Neural cell (in vitro differentiated cells): Measurements from ENCODE around the gene FHIT. TPM values are rescaled to one million over a fixed set of nuclear protein-coding genes. Genes with fewer than 3 reads are reported as not detected.

ENCODE experiments used
- H2AFZ ChIP-seq: fragments of 200-600, 300-800 bp; sonication (generic), shearing (Covaris generic); 2 replicates; pipeline ENCODE4 v1.6.0; 2014; ENCODE audit warnings: low read depth, mild to moderate bottlenecking, antibody characterized with exemption, low read length, moderate library complexity
- H3F3A ChIP-seq: fragments of 200-600 bp; shearing (Covaris generic); 2 replicates; pipeline ENCODE4 v1.6.1; 2016; ENCODE audit warnings: mild to moderate bottlenecking, moderate library complexity, mixed read lengths, antibody characterized with exemption, low read length; ENCODE audit not compliant: insufficient read depth, poor library complexity, severe bottlenecking
- H3K27ac ChIP-seq: fragments of 200-600, 300-800 bp; sonication (generic), shearing (Covaris generic); 2 replicates; pipeline ENCODE4 v1.5.1; 2014; ENCODE audit warnings: mild to moderate bottlenecking, low read length, moderate library complexity
- H3K27me3 ChIP-seq: fragments of 300-800, 200-600 bp; sonication (generic), shearing (Covaris generic); 2 replicates; pipeline ENCODE4 v1.6.0; 2014; ENCODE audit warnings: mild to moderate bottlenecking, low read depth, low read length, moderate library complexity; ENCODE audit not compliant: insufficient read depth
- H3K36me3 ChIP-seq: fragments of 300-800, 200-600 bp; sonication (generic), shearing (Covaris generic); 2 replicates; pipeline ENCODE4 v1.5.1; 2014; ENCODE audit warnings: mild to moderate bottlenecking, antibody characterized with exemption, low read length, moderate library complexity; ENCODE audit not compliant: insufficient read depth
- H3K4me2 ChIP-seq: fragments of 300-800, 200-600 bp; sonication (generic), shearing (Covaris generic); 2 replicates; pipeline ENCODE4 v1.6.0; 2014; ENCODE audit warnings: mild to moderate bottlenecking, low read length
- H3K4me3 ChIP-seq: fragments of 300-800, 200-600 bp; sonication (generic), shearing (Covaris generic); 2 replicates; pipeline ENCODE4 v1.5.1; 2014; ENCODE audit warnings: mild to moderate bottlenecking, low read length, moderate library complexity
- H3K79me2 ChIP-seq: fragments of 200-600 bp; shearing (Covaris generic); replicated peaks from 2 replicates; pipeline ENCODE4 v1.6.0; 2014; ENCODE audit warnings: mild to moderate bottlenecking, low read length, moderate library complexity; ENCODE audit not compliant: insufficient read depth
- H3K9ac ChIP-seq: fragments of 300-800, 200-600 bp; sonication (generic), shearing (Covaris generic); 2 replicates; pipeline ENCODE4 v1.6.1; 2016; ENCODE audit warnings: mild to moderate bottlenecking, low read length, mixed read lengths
- H3K9me2 ChIP-seq: fragments of 200-600 bp; shearing (Covaris generic); 2 replicates; pipeline ENCODE4 v1.6.1; 2016; ENCODE audit warnings: mild to moderate bottlenecking, low read length, mixed read lengths; ENCODE audit not compliant: insufficient read depth
- H3K9me3 ChIP-seq: fragments of 200-600, 300-800 bp; sonication (generic), shearing (Covaris generic); 2 replicates; pipeline ENCODE4 v1.6.1; 2016; ENCODE audit warnings: mild to moderate bottlenecking, mixed run types, low read length, moderate library complexity, mixed read lengths
- H4K20me1 ChIP-seq: fragments of 200-600 bp; shearing (Covaris generic); 2 replicates; pipeline ENCODE4 v1.6.1; 2016; ENCODE audit warnings: mild to moderate bottlenecking, mixed run types; ENCODE audit not compliant: insufficient read depth
- CTCF ChIP-seq: fragments of 450-650 bp; IDR thresholded peaks from 2 replicates; pipeline ENCODE4 v1.5.1; 2014; ENCODE audit warnings: antibody characterized with exemption, mild to moderate bottlenecking, moderate library complexity; ENCODE audit not compliant: poor library complexity, severe bottlenecking
- EP300 ChIP-seq: fragments of 450-650 bp; conservative IDR thresholded peaks from 2 replicates; pipeline ENCODE4 v1.6.1; 2014; ENCODE audit warnings: antibody characterized with exemption, mild to moderate bottlenecking, moderate library complexity; ENCODE audit not compliant: poor library complexity, severe bottlenecking
- EZH2 ChIP-seq: fragments of 200-600, 300-800 bp; shearing (Covaris generic), sonication (generic); IDR thresholded peaks from 2 replicates; pipeline ENCODE4 v1.6.1; 2014; ENCODE audit warnings: antibody characterized with exemption, low read length, borderline replicate concordance, mild to moderate bottlenecking; ENCODE audit not compliant: insufficient read depth, poor library complexity, severe bottlenecking
- MXI1 ChIP-seq: fragments of 450-650 bp; conservative IDR thresholded peaks from 2 replicates; pipeline ENCODE4 v1.6.1; 2014; ENCODE audit warnings: antibody characterized with exemption, mild to moderate bottlenecking; ENCODE audit not compliant: poor library complexity, severe bottlenecking
- POLR2AphosphoS5 ChIP-seq: IDR thresholded peaks from 2 replicates; pipeline ENCODE4 v1.6.1; 2012
- RAD21 ChIP-seq: fragments of 450-650 bp; conservative IDR thresholded peaks from 2 replicates; pipeline ENCODE4 v1.6.1; 2014; ENCODE audit warnings: antibody characterized with exemption, mild to moderate bottlenecking, moderate library complexity
- SMC3 ChIP-seq: fragments of 450-650 bp; conservative IDR thresholded peaks from 2 replicates; pipeline ENCODE4 v1.6.1; 2014; ENCODE audit warnings: antibody characterized with exemption, mild to moderate bottlenecking, moderate library complexity; ENCODE audit not compliant: poor library complexity
- TAF1 ChIP-seq: IDR thresholded peaks from 2 replicates; pipeline ENCODE4 v1.6.1; 2012; ENCODE audit warnings: low read depth
- polyA plus RNA-seq: library from polyadenylated mRNA; depleted of rRNA; stranded (reverse); fragments of >200 nt; gene quantifications from 2 replicates; pipeline ENCODE4 v1.2.3, GENCODE V29; 2014
- TF ChIP-seq, protein P1 (sequence below): IDR thresholded peaks from 2 replicates; pipeline ENCODE4 v1.6.1; 2012; ENCODE audit warnings: borderline replicate concordance

FHIT gene
- polyA plus RNA-seq, 1 donor from 2014 or later, result not detected

DNA sequence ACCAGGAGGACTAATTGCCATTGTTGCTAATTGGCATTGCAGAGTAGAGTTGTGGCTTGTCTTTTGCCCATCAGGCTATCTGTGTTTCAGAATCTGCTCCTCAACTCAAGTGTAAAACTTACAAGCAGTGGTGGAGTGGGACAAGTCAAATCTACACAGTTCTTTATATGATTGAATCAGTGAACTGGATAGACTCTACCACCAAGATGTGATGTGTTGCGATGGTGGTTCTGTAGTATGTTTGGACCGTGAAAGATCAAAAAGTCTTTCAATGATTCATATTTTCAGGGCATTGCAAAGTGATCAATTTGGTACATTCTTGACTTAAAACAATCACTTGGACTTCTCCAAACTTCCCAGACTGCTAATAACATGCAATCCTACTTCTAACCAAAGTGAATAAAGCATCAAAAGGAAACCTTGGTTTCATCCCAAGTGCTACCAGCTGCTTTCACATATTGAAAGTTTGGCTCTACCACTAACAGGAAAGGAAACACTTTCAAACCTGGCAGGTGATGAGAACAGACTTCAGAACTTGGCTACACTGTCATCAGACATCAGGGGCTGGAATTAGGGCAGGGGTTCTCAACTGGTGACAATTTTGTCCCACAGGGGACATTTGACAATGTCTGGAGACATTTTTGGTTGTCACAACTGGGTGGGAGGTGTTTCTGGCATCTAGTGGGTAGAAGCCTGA is 1356.7 kb downstream of the FHIT start:
- no peaks in the 10 kb centered on the region for H3K36me3 ChIP-seq
- H3K4me2 ChIP-seq, result no peak overlapping the region
- no peaks in the 10 kb centered on the region for H3K9me2 ChIP-seq
- no peaks in the 10 kb centered on the region for H4K20me1 ChIP-seq
- no peaks in the 10 kb centered on the region for H3K79me2 ChIP-seq
- no peak overlapping the region for H3K9ac ChIP-seq
- no peak for TF ChIP-seq RAD21
- no peak for TF ChIP-seq SMC3
- TF ChIP-seq MXI1, result no peak
- TF ChIP-seq TAF1, result no peak
- no peak for TF ChIP-seq POLR2AphosphoS5
- TF ChIP-seq, protein P1, sequence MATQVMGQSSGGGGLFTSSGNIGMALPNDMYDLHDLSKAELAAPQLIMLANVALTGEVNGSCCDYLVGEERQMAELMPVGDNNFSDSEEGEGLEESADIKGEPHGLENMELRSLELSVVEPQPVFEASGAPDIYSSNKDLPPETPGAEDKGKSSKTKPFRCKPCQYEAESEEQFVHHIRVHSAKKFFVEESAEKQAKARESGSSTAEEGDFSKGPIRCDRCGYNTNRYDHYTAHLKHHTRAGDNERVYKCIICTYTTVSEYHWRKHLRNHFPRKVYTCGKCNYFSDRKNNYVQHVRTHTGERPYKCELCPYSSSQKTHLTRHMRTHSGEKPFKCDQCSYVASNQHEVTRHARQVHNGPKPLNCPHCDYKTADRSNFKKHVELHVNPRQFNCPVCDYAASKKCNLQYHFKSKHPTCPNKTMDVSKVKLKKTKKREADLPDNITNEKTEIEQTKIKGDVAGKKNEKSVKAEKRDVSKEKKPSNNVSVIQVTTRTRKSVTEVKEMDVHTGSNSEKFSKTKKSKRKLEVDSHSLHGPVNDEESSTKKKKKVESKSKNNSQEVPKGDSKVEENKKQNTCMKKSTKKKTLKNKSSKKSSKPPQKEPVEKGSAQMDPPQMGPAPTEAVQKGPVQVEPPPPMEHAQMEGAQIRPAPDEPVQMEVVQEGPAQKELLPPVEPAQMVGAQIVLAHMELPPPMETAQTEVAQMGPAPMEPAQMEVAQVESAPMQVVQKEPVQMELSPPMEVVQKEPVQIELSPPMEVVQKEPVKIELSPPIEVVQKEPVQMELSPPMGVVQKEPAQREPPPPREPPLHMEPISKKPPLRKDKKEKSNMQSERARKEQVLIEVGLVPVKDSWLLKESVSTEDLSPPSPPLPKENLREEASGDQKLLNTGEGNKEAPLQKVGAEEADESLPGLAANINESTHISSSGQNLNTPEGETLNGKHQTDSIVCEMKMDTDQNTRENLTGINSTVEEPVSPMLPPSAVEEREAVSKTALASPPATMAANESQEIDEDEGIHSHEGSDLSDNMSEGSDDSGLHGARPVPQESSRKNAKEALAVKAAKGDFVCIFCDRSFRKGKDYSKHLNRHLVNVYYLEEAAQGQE, result no peak
- TF ChIP-seq EZH2, result no peak
- TF ChIP-seq EP300, result no peak
- no peak for TF ChIP-seq CTCF
- no peaks in the 10 kb centered on the region for H3F3A ChIP-seq
- no peak overlapping the region for H2AFZ ChIP-seq
- H3K9me3 ChIP-seq, result no peaks in the 10 kb centered on the region
- no peak overlapping the region for H3K4me3 ChIP-seq
- no peak overlapping the region for H3K27ac ChIP-seq
- H3K27me3 ChIP-seq, result no peaks in the 10 kb centered on the region

DNA sequence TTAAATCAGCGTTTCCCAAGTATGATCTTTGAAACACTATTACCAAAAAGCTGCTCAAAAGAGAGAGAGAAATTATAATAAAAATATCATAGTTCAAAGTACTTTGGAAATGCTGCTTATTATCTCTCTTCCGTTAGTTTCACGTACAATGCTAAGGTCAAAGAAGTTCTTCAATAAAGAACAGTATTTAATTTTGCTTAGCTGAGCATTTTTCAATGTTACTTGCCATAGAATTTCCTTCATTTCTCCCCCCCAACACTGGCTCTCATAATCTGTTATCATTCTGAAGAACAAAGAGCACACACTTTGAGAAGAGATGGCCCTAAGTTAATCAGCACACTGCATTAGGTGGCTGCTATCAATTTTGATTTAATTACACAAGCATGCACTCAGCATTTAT is 1360.6 kb downstream of the FHIT start:
- H3K79me2 ChIP-seq, result no peaks in the 10 kb centered on the region
- H3K9me2 ChIP-seq, result no peaks in the 10 kb centered on the region
- H3K36me3 ChIP-seq, result no peaks in the 10 kb centered on the region
- H4K20me1 ChIP-seq, result no peaks in the 10 kb centered on the region
- H3K27ac ChIP-seq, result no peak overlapping the region
- no peaks in the 10 kb centered on the region for H3K9me3 ChIP-seq
- TF ChIP-seq EP300, result no peak
- no peak for TF ChIP-seq MXI1
- no peak for TF ChIP-seq POLR2AphosphoS5
- TF ChIP-seq EZH2, result no peak
- TF ChIP-seq, protein P1, result no peak
- TF ChIP-seq SMC3, result no peak
- no peak for TF ChIP-seq CTCF
- TF ChIP-seq RAD21, result no peak
- TF ChIP-seq TAF1, result no peak
- H3F3A ChIP-seq, result no peaks in the 10 kb centered on the region
- H3K4me3 ChIP-seq, result no peak overlapping the region
- H3K9ac ChIP-seq, result no peak overlapping the region
- no peak overlapping the region for H2AFZ ChIP-seq
- H3K4me2 ChIP-seq, result no peak overlapping the region
- no peaks in the 10 kb centered on the region for H3K27me3 ChIP-seq
